ENCODE measurements around the gene OR5B12. TPM values are rescaled to one million over a fixed set of nuclear protein-coding genes. Genes with fewer than 3 reads are reported as not detected.

OR5B12 gene
- total and polyA plus RNA-seq, 2 of the 8 experiments (the other 6 are each of a cell fraction or from before 2014, with no cell fraction given): not detected

GRCh38 chr11:58434217-58434616, 7.8 kb downstream of the OR5B12 start:
- no peak overlapping the region for H3K4ac ChIP-seq (replicated peaks; ENCODE audit: insufficient read length, low read depth, low read length)
- no peak overlapping the region for H3K14ac ChIP-seq (ENCODE audit: insufficient read length)
- no peak overlapping the region for H3K18ac ChIP-seq (ENCODE audit: extremely low read depth, low read length)
- H2AFZ ChIP-seq (ENCODE audit: low read length): no peak overlapping the region
- H3K27me3 ChIP-seq (replicated peaks in 1 of 4; ENCODE audit: control insufficient read depth in 3 of 4, extremely low read depth in 1 of 4, insufficient read depth in 3 of 4, low read length in 3 of 4): no peaks in the 10 kb centered on the region
- no peaks in the 10 kb centered on the region for H3K36me3 ChIP-seq (ENCODE audit: control insufficient read depth in 2 of 4, insufficient read depth in 4 of 4, low read length in 3 of 4)
- H4K8ac ChIP-seq (ENCODE audit: extremely low read depth, insufficient read depth, low read length): no peak overlapping the region
- H2BK12ac ChIP-seq (ENCODE audit: low read depth, low read length): no peak overlapping the region
- ChIA-PET POLR2A (ENCODE audit: partially characterized antibody) (no interaction called here), CTCF (ENCODE audit: partially characterized antibody) (interaction anchor here (0.6 kb wide), 1 partner anchor 1031 kb away, joined by 3 read pairs; no protein-coding TSS in a partner anchor)
- H2AK5ac ChIP-seq (ENCODE audit: low read depth, low read length): no peak overlapping the region
- H3K9me3 ChIP-seq (ENCODE audit: insufficient read depth in 2 of 2, low read depth in 1 of 2, low read length in 1 of 2): peaks cover 4 to 14% of the 10 kb centered on the region in 2 experiments; a peak in 3 of 4 replicates
- no peak overlapping the region for H3K27ac ChIP-seq (ENCODE audit: low read depth, low read length)
- DNase-seq (ENCODE audit: low read depth in 1 of 2, low spot score in 2 of 2) (no peak), FAIRE-seq (no peak)
- H4K5ac ChIP-seq (ENCODE audit: insufficient read length, low read depth, low read length): no peak overlapping the region
- no peaks in the 10 kb centered on the region for H3K79me2 ChIP-seq (ENCODE audit: control insufficient read depth in 1 of 2, insufficient read depth in 2 of 2, low read length in 2 of 2)
- H3K23me2 ChIP-seq (ENCODE audit: low read depth, low read length): no peaks in the 10 kb centered on the region
- H3K9ac ChIP-seq (replicated peaks in 1 of 4; ENCODE audit: extremely low read depth in 1 of 4, low read depth in 3 of 4, low read length in 3 of 4): no peak overlapping the region
- no peak overlapping the region for H2BK20ac ChIP-seq (ENCODE audit: low read length)
- H4K20me1 ChIP-seq (replicated peaks in 1 of 2; ENCODE audit: control insufficient read depth in 1 of 2, insufficient read depth in 2 of 2, low read length in 2 of 2): no peaks in the 10 kb centered on the region
- no peak overlapping the region for H3K4me3 ChIP-seq (ENCODE audit: extremely low read depth in 1 of 4, insufficient read depth in 2 of 4, low read depth in 3 of 4, low read length in 4 of 4)
- H2BK120ac ChIP-seq (replicated peaks; ENCODE audit: low read depth, low read length): no peak overlapping the region
- no peaks in the 10 kb centered on the region for H3K79me1 ChIP-seq (ENCODE audit: low read depth, low read length)
- H4K91ac ChIP-seq (replicated peaks; ENCODE audit: insufficient read length, low read length): no peak overlapping the region
- no peak overlapping the region for H2BK5ac ChIP-seq (ENCODE audit: low read depth, low read length)
- no peak overlapping the region for H3K23ac ChIP-seq (ENCODE audit: insufficient read length)
- no peak overlapping the region for H3K56ac ChIP-seq (replicated peaks; ENCODE audit: insufficient read length, low read depth, low read length)
- no peaks in the 10 kb centered on the region for H3K4me1 ChIP-seq (replicated peaks in 1 of 4; ENCODE audit: control insufficient read depth in 3 of 4, insufficient read depth in 4 of 4, low read length in 3 of 4)
- WGBS, 2 experiments (ENCODE audit: extremely low coverage in 1 of 2, insufficient coverage in 1 of 2, insufficient read length in 1 of 2, insufficient replicate concordance in 2 of 2, low coverage in 1 of 2, low lambda C conversion rate in 2 of 2, missing lambda C conversion rate in 1 of 2): 87% methylated on average over 3 of the region's 3 CpGs; no CpG with 5 or more reads in 1 of the 2 experiments
- H3K4me2 ChIP-seq (ENCODE audit: insufficient read depth in 1 of 2, low read depth in 2 of 2, low read length in 2 of 2): no peak overlapping the region
- H2BK15ac ChIP-seq (ENCODE audit: low read length): no peak overlapping the region
- TF ChIP-seq BRCA1 (IDR thresholded peaks at IDR 0.05; ENCODE audit: low read depth, low read length) (no peak), JUND (IDR thresholded peaks at IDR 0.05; ENCODE audit: low read length) (no peak), CREB1 (IDR thresholded peaks at IDR 0.05) (no peak), SIRT6 (IDR thresholded peaks at IDR 0.05; ENCODE audit: low read length) (no peak), KDM1A (IDR thresholded peaks at IDR 0.05; ENCODE audit: borderline replicate concordance, low read length) (no peak), RXRA (IDR thresholded peaks at IDR 0.05; ENCODE audit: insufficient read depth, low read depth, low read length) (no peak), FOSL1 (IDR thresholded peaks at IDR 0.05; ENCODE audit: insufficient read depth, low read depth, low read length) (no peak), RFX5 (IDR thresholded peaks at IDR 0.05; ENCODE audit: borderline replicate concordance, low read depth, low read length) (no peak), POLR2A (IDR thresholded peaks at IDR 0.05; ENCODE audit: control extremely low read depth in 1 of 2, low read depth in 2 of 2, low read length in 2 of 2) (no peak), CBX8 (IDR thresholded peaks at IDR 0.05; ENCODE audit: borderline replicate concordance, low read depth, low read length) (no peak), SUZ12 (IDR thresholded peaks at IDR 0.05; ENCODE audit: low read length) (no peak), ATF3 (IDR thresholded peaks at IDR 0.05; ENCODE audit: insufficient read depth, low read depth, low read length) (no peak), E2F6 (IDR thresholded peaks at IDR 0.05) (no peak), GABPA (IDR thresholded peaks at IDR 0.05; ENCODE audit: borderline replicate concordance, insufficient read depth, low read length) (no peak), MAFK (IDR thresholded peaks at IDR 0.05; ENCODE audit: low read depth, low read length) (no peak)
